HEK293 (cell line): ENCODE results near the gene HS6ST3.

Experiments used
- CTCF ChIA-PET: fragments of 350-600 bp; formaldehyde crosslinking; extraction: SDS; loops from one replicate; lab custom pipeline; 2021; ENCODE audit warnings: antibody characterized with exemption; lab: Yijun Ruan, JAX
- POLR2A ChIA-PET: fragments of 300-600 bp; formaldehyde crosslinking; extraction: SDS; loops from one replicate; lab custom pipeline; 2020; ENCODE audit warnings: antibody characterized with exemption, inconsistent platforms; lab: Yijun Ruan, JAX
- H3K27ac ChIP-seq: fragments of 200-500 bp; sonication (Bioruptor generic); 2 replicates; pipeline ENCODE4 v1.5.1; 2014; ENCODE audit warnings: low read depth, low read length, control low read depth, inconsistent platforms; ENCODE audit errors: extremely low read depth
- H3K36me3 ChIP-seq, 2 experiments: fragments of 200-500 bp in 1 of 2; sonication (Bioruptor generic) in 1 of 2; 1 replicate in 1 of 2; 2 replicates in 1 of 2; pipeline ENCODE4 v1.5.1; 2014 to 2017; ENCODE audit warnings: inconsistent platforms in 2 of 2, low read length in 2 of 2; ENCODE audit not compliant: control insufficient read depth in 2 of 2, insufficient read depth in 1 of 2
- H3K4me1 ChIP-seq: fragments of 200-500 bp; sonication (Bioruptor generic); 2 replicates; pipeline ENCODE4 v1.5.1; 2014; ENCODE audit warnings: mild to moderate bottlenecking, low read length, inconsistent platforms; ENCODE audit not compliant: control insufficient read depth, insufficient read depth
- H3K4me3 ChIP-seq: 2 replicates; pipeline ENCODE4 v1.5.1; 2011; ENCODE audit warnings: low read depth, mild to moderate bottlenecking, control low read depth, low read length, moderate library complexity
- H3K9me3 ChIP-seq: fragments of 200-500 bp; sonication (Bioruptor generic); 2 replicates; pipeline ENCODE4 v1.5.1; 2014; ENCODE audit warnings: low read depth, low read length, inconsistent platforms; ENCODE audit not compliant: control insufficient read depth, insufficient read depth
- BCL11A ChIP-seq: fragments of 450-650 bp; formaldehyde crosslinking; IDR thresholded peaks from 2 replicates; pipeline ENCODE4 v1.5.1; 2016; ENCODE audit warnings: low read depth, missing biosample characterization, missing genetic modification characterization
- KLF8 ChIP-seq: fragments of 450-650 bp; formaldehyde crosslinking; IDR thresholded peaks from 2 replicates; pipeline ENCODE4 v1.5.1; 2016; ENCODE audit warnings: missing biosample characterization, missing genetic modification characterization
- MEIS1 ChIP-seq: sonication (generic); formaldehyde crosslinking; IDR thresholded peaks from 2 replicates; pipeline ENCODE4 v1.8.1; 2022; ENCODE audit warnings: missing genetic modification reagents, mild to moderate bottlenecking, borderline replicate concordance
- ZBTB1 ChIP-seq: fragments of 450-650 bp; formaldehyde crosslinking; IDR thresholded peaks from 2 replicates; pipeline ENCODE4 v1.5.1; 2016; ENCODE audit warnings: missing biosample characterization, missing genetic modification characterization
- ZFP41 ChIP-seq: fragments of 450-650 bp; formaldehyde crosslinking; IDR thresholded peaks from 2 replicates; pipeline ENCODE4 v1.5.1; 2016; ENCODE audit warnings: missing biosample characterization, missing genetic modification characterization, borderline replicate concordance
- ZNF10 ChIP-seq: fragments of 450-650 bp; formaldehyde crosslinking; IDR thresholded peaks from 2 replicates; pipeline ENCODE4 v1.5.1; 2017; ENCODE audit warnings: missing biosample characterization, missing genetic modification characterization
- ZNF157 ChIP-seq: fragments of 450-650 bp; formaldehyde crosslinking; IDR thresholded peaks from 2 replicates; pipeline ENCODE4 v1.5.1; 2016; ENCODE audit warnings: missing biosample characterization, missing genetic modification characterization
- ZNF239 ChIP-seq: fragments of 450-650 bp; formaldehyde crosslinking; IDR thresholded peaks from 2 replicates; pipeline ENCODE4 v1.5.1; 2016; ENCODE audit warnings: missing biosample characterization, missing genetic modification characterization
- ZNF350 ChIP-seq: fragments of 450-650 bp; formaldehyde crosslinking; IDR thresholded peaks from 2 replicates; pipeline ENCODE4 v1.5.0; 2017; ENCODE audit warnings: missing biosample characterization, mild to moderate bottlenecking, missing genetic modification characterization
- ZNF416 ChIP-seq: fragments of 450-650 bp; formaldehyde crosslinking; IDR thresholded peaks from 2 replicates; pipeline ENCODE4 v1.5.1; 2016; ENCODE audit warnings: missing biosample characterization, missing genetic modification characterization
- ZNF513 ChIP-seq: fragments of 450-650 bp; IDR thresholded peaks from 2 replicates; pipeline ENCODE4 v1.5.1; 2018; ENCODE audit warnings: missing biosample characterization, missing genetic modification characterization
- ZNF529 ChIP-seq: fragments of 450-650 bp; formaldehyde crosslinking; IDR thresholded peaks from 2 replicates; pipeline ENCODE4 v1.5.1; 2017; ENCODE audit warnings: missing genetic modification characterization, missing biosample characterization; ENCODE audit not compliant: insufficient replicate concordance
- ZNF580 ChIP-seq: fragments of 450-650 bp; formaldehyde crosslinking; IDR thresholded peaks from 2 replicates; pipeline ENCODE4 v1.5.1; 2016; ENCODE audit warnings: missing biosample characterization, missing genetic modification characterization
- ZNF600 ChIP-seq: fragments of 450-650 bp; formaldehyde crosslinking; IDR thresholded peaks from 2 replicates; pipeline ENCODE4 v1.5.1; 2016; ENCODE audit warnings: missing biosample characterization, missing genetic modification characterization
- ZNF654 ChIP-seq: fragments of 450-650 bp; formaldehyde crosslinking; IDR thresholded peaks from 2 replicates; pipeline ENCODE4 v1.5.1; 2016; ENCODE audit warnings: low read depth, missing biosample characterization, missing genetic modification characterization
- ZNF785 ChIP-seq: fragments of 450-650 bp; formaldehyde crosslinking; IDR thresholded peaks from 2 replicates; pipeline ENCODE4 v1.5.1; 2016; ENCODE audit warnings: missing biosample characterization, missing genetic modification characterization
- ZNF791 ChIP-seq: fragments of 450-650 bp; formaldehyde crosslinking; IDR thresholded peaks from 2 replicates; pipeline ENCODE4 v1.5.1; 2016; ENCODE audit warnings: missing biosample characterization, missing genetic modification characterization
- ZNF837 ChIP-seq: fragments of 450-650 bp; formaldehyde crosslinking; IDR thresholded peaks from 2 replicates; pipeline ENCODE4 v1.5.1; 2016; ENCODE audit warnings: missing biosample characterization, missing genetic modification characterization
- TF ChIP-seq, protein P1 (sequence below): fragments of 450-650 bp; formaldehyde crosslinking; IDR thresholded peaks from 2 replicates; pipeline ENCODE4 v1.5.1; 2016; ENCODE audit warnings: missing biosample characterization, missing genetic modification characterization, borderline replicate concordance
- TF ChIP-seq, protein P2 (sequence below): fragments of 450-650 bp; formaldehyde crosslinking; IDR thresholded peaks from 2 replicates; pipeline ENCODE4 v1.5.0; 2017; ENCODE audit warnings: missing biosample characterization, missing genetic modification characterization, borderline replicate concordance

The HS6ST3 gene

DNA sequence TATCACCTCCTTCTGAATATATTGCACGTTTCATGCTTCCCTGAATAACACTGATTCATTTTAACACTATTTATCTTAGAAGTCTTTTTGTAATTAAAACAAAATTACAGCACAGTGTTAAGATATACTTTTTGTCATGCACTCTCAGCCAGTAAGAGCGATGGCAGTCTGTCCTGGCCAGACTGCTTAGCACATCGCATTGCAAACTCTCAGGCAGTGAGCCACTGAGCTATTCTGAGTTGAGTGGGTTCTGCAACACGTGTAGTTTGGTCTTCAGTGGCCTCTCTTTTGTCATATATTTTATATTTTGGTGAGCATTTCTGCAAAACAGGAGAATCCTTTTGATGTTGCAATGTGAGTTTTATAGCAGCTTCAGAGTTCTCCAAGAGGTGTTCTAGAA lies 332.1 kb downstream of the HS6ST3 start:
- CTCF ChIA-PET, result no interaction called here
- Histone ChIP-seq H3K4me3 (no peak overlapping the region), H3K27ac (no peak overlapping the region), H3K36me3 (no peaks in the 10 kb centered on the region), H3K4me1 (no peaks in the 10 kb centered on the region), H3K9me3 (no peaks in the 10 kb centered on the region)
- POLR2A ChIA-PET, result no interaction called here
- TF ChIP-seq ZNF350 (tag by site-specific recombination), result no peak
- no peak for TF ChIP-seq ZBTB1
- TF ChIP-seq ZNF239, result no peak
- TF ChIP-seq ZNF580 (tag by site-specific recombination), result no peak
- no peak for TF ChIP-seq KLF8 (tag by site-specific recombination)
- TF ChIP-seq, protein P1, sequence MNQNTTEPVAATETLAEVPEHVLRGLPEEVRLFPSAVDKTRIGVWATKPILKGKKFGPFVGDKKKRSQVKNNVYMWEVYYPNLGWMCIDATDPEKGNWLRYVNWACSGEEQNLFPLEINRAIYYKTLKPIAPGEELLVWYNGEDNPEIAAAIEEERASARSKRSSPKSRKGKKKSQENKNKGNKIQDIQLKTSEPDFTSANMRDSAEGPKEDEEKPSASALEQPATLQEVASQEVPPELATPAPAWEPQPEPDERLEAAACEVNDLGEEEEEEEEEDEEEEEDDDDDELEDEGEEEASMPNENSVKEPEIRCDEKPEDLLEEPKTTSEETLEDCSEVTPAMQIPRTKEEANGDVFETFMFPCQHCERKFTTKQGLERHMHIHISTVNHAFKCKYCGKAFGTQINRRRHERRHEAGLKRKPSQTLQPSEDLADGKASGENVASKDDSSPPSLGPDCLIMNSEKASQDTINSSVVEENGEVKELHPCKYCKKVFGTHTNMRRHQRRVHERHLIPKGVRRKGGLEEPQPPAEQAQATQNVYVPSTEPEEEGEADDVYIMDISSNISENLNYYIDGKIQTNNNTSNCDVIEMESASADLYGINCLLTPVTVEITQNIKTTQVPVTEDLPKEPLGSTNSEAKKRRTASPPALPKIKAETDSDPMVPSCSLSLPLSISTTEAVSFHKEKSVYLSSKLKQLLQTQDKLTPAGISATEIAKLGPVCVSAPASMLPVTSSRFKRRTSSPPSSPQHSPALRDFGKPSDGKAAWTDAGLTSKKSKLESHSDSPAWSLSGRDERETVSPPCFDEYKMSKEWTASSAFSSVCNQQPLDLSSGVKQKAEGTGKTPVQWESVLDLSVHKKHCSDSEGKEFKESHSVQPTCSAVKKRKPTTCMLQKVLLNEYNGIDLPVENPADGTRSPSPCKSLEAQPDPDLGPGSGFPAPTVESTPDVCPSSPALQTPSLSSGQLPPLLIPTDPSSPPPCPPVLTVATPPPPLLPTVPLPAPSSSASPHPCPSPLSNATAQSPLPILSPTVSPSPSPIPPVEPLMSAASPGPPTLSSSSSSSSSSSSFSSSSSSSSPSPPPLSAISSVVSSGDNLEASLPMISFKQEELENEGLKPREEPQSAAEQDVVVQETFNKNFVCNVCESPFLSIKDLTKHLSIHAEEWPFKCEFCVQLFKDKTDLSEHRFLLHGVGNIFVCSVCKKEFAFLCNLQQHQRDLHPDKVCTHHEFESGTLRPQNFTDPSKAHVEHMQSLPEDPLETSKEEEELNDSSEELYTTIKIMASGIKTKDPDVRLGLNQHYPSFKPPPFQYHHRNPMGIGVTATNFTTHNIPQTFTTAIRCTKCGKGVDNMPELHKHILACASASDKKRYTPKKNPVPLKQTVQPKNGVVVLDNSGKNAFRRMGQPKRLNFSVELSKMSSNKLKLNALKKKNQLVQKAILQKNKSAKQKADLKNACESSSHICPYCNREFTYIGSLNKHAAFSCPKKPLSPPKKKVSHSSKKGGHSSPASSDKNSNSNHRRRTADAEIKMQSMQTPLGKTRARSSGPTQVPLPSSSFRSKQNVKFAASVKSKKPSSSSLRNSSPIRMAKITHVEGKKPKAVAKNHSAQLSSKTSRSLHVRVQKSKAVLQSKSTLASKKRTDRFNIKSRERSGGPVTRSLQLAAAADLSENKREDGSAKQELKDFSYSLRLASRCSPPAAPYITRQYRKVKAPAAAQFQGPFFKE (tag by site-specific recombination), result no peak
- no peak for TF ChIP-seq ZNF529 (tag by site-specific recombination)
- no peak for TF ChIP-seq ZNF600 (tag by site-specific recombination)
- TF ChIP-seq MEIS1, result no peak
- TF ChIP-seq ZNF837 (tag by site-specific recombination), result no peak
- no peak for TF ChIP-seq ZNF10
- TF ChIP-seq ZNF654 (tag by site-specific recombination), result no peak
- TF ChIP-seq ZNF157 (tag by site-specific recombination), result no peak
- TF ChIP-seq ZNF791 (tag by site-specific recombination), result no peak
- no peak for TF ChIP-seq ZNF416 (tag by site-specific recombination)
- no peak for TF ChIP-seq BCL11A (tag by site-specific recombination)
- TF ChIP-seq, protein P2, sequence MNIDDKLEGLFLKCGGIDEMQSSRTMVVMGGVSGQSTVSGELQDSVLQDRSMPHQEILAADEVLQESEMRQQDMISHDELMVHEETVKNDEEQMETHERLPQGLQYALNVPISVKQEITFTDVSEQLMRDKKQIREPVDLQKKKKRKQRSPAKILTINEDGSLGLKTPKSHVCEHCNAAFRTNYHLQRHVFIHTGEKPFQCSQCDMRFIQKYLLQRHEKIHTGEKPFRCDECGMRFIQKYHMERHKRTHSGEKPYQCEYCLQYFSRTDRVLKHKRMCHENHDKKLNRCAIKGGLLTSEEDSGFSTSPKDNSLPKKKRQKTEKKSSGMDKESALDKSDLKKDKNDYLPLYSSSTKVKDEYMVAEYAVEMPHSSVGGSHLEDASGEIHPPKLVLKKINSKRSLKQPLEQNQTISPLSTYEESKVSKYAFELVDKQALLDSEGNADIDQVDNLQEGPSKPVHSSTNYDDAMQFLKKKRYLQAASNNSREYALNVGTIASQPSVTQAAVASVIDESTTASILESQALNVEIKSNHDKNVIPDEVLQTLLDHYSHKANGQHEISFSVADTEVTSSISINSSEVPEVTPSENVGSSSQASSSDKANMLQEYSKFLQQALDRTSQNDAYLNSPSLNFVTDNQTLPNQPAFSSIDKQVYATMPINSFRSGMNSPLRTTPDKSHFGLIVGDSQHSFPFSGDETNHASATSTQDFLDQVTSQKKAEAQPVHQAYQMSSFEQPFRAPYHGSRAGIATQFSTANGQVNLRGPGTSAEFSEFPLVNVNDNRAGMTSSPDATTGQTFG (tag by site-specific recombination), result no peak
- TF ChIP-seq ZNF785 (tag by site-specific recombination), result no peak
- no peak for TF ChIP-seq ZFP41 (tag by site-specific recombination)
- TF ChIP-seq ZNF513 (tag by site-specific recombination), result no peak
